DMS79 (cell line): ENCODE measurements around the gene CACNA1I.
"Not testable (repeated sequence)": the region's sequence is repeated elsewhere in the genome, so short reads cannot be mapped to it uniquely, and the experiment has no call there.

Source experiments
- DNase-seq: peaks from one replicate; lab custom pipeline; 2025; lab: John Stamatoyannopoulos, UW

CACNA1I gene

DNA sequence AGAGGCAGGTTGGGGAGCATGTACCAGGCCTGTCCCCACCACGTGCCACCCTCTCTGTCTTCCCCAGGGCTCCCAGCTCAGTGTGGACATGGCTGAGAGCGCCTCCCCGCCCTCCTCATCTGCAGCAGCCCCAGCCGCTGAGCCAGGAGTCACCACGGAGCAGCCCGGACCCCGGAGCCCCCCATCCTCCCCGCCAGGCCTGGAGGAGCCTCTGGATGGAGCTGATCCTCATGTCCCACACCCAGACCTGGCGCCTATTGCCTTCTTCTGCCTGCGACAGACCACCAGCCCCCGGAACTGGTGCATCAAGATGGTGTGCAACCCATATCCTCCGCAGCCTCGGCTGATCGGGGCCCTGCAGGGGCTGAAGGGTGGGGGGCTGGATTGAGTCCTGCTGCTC, at the start of gene CACNA1I:
Gene CACNA1I (plus strand): TSS at position 89 of the 400 bp plus-strand sequence. CDS start 0 bp downstream, at position 89.
- DNase-seq = no peak

DNA sequence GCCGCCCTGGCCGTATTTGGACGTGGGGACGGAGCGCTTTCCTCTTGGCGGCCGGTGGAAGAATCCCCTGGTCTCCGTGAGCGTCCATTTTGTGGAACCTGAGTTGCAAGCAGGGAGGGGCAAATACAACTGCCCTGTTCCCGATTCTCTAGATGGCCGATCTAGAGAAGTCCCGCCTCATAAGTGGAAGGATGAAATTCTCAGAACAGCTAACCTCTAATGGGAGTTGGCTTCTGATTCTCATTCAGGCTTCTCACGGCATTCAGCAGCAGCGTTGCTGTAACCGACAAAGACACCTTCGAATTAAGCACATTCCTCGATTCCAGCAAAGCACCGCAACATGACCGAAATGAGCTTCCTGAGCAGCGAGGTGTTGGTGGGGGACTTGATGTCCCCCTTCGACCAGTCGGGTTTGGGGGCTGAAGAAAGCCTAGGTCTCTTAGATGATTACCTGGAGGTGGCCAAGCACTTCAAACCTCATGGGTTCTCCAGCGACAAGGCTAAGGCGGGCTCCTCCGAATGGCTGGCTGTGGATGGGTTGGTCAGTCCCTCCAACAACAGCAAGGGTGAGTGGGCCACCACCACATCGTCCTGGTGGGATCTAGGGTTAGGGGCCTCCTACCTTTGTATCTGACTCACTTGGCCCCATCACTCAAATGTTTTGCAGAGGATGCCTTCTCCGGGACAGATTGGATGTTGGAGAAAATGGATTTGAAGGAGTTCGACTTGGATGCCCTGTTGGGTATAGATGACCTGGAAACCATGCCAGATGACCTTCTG, 49.3 kb upstream of the CACNA1I start:
- DNase-seq = peak; percentile 39

DNA sequence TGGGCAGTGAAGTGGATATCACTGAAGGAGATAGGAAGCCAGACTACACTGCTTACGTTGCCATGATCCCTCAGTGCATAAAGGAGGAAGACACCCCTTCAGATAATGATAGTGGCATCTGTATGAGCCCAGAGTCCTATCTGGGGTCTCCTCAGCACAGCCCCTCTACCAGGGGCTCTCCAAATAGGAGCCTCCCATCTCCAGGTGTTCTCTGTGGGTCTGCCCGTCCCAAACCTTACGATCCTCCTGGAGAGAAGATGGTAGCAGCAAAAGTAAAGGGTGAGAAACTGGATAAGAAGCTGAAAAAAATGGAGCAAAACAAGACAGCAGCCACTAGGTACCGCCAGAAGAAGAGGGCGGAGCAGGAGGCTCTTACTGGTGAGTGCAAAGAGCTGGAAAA, 48.5 kb upstream of the CACNA1I start:
- DNase-seq = not testable (repeated sequence)

DNA sequence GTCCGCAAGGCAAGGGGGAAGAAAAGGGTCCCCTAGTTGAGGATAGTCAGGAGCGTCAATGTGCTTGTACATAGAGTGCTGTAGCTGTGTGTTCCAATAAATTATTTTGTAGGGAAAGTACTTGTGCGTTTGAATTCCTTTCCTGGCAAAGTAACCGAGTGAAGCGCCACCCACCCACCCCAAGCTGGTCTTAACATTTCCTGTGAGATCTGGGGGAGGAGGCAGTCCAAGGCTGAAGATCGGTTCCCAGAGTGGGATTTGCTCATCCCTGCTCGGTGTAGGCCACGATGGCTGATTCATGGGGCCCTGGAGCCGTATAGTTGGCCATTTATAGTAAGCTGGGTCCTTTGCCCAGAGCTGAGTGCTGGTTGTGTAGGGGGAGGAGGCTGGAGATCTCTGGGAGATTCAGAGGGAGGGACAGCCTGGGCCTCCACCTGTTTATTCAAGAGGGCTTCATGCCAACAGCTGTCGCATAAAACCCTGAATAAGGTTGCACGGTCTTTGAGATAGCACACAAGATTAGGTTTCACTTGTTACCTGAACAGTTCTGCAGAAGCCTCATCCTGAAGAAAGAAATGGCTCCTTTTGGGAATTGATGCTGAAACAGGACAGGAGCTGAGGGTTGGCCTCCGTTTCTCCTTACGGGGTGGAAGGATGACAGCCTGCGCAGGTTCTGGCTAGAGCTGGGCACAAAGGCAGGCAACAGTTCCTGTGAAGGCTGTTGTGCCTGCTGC, 47.8 kb upstream of the CACNA1I start:
- peak; percentile 44 for DNase-seq

DNA sequence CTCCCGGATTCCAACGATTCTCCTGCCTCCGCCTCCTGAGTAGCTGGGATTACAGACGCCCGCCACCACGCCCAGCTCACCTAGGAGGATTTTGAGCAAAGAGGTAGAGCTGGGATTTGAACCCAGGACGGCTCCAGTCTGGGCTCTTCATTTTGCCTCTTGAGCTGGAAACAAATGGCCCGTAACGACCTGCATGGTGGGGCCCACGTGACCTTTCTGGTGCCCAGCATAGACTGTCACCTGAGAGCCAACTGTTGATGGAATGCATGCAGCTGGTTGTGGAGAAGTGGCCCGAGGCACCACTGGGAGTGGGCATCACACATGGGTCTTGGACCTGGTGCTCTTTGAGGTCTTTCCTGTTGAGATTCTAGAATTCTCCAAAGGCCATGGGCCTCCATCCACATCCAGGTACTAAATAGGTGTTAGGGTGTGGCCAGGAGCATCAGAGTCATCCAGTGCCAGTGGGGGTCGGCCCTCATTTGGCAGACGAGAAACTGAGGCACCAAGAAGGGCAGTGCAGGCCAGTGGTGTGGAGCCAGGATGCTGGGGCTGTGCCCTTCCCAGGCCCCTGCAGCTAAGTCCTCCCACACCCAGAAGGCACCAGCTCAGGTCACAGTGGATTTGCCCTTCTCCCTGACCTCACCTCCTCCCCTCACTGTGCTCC, 46.3 kb upstream of the CACNA1I start:
- no peak for DNase-seq

DNA sequence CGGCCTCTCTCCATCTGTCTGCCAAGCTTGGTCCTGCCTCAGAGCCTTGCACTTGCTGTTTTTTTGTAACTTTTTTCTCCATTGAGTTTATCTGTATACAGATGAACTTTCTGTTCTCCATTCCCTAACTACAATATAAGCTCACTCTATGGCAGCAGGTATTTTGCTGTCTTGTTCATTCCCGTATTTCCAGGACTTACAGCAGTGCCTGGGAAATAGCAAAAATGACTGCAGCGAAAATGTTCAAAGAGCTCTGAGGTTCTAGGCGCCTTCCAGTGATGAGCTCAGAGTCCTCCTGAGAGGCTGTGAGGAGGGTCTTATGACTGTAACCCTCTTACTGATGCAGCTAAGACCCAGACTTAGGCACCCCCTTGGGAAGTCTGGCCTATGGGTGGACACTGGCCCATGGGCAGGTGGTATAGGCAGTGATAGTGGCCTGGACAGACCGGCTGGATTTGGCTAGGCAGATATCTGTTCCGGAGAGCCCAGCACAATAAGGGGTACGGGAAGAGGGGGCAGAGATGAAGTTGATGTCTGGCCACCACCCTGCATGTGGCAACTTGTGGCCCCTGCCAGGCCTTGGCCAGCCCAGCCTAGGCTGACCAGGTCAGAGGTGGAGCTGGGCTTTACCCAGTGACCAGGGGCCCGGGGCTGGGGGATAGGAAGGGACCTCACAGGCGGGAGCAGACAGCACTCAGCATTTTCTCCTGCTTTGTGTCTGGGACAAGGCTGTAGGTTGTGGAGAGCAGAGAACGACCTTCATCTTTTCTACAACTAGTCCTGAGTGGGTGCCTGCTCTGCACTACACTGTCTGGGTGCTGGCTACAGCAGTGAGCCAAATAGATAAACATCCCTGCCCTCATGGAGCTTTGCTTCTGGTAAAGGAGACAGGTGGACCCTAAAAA, 45.5 kb upstream of the CACNA1I start:
- no peak for DNase-seq

DNA sequence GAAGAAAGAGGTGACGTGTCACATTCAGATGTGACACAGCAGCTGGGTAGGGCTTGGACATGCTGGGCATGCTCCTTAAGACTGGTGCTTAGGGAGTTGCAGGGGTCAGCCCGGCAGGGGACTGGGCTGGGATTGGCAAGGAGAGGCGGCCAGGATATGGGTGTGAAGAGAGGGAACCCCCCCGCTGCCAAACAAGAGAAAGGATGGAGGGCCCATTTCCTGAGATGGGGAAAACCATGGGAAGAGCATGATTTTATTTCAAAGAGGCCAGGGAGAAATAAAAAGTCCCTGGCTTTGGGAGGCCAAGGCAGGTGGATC, 44.9 kb upstream of the CACNA1I start:
- no peak for DNase-seq

DNA sequence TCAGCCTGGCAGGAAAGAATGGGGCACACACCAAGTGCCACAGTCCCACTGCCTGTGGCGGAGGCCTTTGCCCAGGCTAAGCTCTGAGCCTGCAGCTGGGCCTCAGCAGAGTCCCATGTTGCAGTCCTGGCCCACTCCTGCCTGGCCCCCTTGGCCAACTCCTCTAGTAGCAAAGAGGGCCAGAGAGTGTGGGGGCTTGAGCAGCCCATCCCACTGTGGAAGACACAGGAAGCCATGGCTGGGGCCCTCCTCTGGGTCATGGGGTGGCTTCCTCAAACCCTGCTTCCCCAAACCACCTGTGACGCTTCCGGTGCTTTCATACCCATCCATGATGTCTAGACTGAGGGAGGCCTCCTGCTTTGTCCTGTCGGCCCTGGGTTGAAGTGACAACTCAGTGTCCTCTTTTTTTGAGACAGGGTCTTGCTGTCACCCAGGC, 43.8 kb upstream of the CACNA1I start:
- DNase-seq = no peak

DNA sequence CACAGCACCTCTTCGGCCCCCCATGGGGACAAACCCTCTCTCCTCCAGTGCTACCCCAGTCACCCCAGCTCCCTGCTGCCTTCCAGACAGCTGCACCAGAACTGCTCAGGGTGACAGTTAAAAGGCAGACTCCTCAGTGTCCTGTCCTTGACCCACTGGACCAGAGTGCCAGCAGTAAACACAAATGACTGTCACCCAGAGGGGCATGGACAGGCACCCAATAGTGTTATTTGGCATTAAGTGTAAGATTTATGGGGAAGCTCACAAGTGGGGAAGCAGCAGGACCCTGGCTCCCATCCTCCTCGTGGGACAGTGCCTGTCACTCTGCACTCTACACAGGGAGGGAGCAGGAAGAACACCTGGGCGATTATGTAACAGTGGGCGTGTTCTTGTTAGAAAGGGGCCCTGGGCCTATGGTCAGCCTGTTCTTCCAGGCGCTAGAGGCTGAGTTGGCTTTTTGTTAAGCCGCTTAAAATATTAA, 43.0 kb upstream of the CACNA1I start:
- DNase-seq = no peak

DNA sequence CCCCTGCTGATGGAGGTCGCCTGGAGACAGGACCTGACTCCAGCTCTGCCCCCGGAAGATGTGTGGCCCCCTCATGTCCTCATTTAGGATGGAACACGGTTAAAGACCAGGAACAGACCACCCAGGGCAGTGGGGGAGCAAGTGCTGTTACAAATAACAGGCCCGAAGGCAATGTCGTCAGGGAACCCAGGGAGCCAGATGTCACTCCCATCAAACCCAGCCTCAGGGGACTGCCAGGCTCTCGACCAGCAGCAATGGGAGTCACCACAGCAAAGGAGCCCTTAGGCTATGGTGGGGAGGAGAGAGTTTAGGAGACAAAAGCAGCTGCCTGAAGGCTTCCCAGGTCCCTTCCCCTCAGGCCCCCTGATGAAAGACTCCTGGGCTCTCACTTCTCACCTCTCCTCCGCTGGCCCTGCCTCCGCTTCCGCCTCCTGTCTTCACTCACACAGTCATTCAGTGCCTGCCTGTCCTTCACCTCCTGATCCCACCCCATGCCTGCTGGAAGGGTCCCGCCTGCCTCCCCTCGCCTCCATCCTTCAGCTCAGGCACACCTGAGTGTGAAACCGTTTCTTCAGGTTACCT, 42.4 kb upstream of the CACNA1I start:
- no peak for DNase-seq

DNA sequence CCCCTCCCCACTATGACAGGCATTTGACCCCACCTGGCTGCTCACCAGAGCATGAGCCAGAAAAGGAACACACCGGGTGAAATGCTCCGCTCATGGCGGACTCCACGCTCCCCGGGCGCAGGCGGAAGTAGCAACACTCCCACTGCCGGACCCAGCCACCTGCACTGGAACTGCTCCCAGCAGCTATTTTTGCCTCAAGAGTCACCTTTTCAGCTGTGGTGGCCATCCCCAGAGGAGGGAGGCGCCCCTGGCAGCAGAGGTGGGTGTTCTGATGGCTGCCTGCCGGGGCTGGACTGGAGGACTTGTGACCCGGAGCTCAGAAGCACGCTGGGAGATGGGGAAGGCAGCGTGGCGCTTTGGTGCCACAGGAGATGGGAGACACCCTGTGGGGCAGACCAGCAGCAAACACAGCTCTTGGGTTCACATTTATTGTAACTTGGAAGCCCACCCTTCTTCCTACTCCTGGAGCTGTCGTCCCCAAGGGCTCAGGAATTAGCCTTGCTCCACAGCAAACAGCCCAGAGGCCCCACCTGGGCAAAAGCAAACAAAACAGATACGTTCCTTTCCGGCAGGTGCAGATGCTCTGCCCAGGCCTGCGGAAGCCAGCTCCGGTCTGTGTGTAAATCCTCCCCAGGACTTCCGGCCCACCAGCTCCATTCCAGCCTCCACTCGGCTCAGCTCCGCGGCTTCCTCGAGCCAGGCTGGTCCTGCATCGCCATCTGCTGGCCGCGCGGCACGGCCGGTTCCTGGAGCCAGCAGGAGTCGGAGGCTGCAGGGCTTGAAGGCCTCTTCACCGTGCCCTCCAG, 41.7 kb upstream of the CACNA1I start:
- DNase-seq = peak; percentile 77

DNA sequence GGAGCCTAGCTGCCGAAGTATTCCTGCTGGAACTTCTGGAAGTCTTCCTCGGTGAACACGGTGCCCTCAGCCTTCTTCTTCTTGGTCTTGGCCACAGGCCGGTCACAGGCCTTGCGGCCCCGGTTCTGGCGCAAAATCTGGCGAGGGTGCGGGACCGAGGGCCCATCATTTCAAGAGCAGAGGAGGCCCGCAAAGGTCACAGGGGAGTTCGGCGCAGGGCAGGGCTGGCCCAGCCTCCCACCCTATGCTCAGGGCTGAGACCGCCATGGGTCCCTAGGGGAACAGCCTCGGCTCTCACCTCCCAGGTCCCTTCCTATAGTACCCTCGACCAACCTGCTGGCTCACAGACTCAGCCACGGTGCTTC, 41.1 kb upstream of the CACNA1I start:
- DNase-seq = no peak

DNA sequence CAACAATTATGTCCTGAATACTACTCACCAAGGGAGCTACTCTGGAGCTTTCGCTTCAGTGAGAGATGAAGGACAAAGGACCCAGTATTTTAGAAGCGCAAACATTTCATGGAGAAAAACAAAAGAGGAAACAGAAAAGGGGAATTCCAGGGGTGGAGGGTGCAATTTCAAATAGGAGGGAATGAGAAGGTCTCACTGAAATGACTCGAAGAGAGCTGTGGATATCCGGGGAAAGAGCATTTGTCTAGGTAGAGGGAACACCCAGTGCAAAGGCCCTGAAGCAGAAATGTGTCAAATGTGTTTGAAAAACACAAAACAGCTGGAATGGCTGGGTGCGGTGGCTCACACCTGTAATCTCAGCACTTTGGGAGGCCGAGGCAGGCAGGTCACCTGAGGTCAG, 40.4 kb upstream of the CACNA1I start:
- no peak for DNase-seq

DNA sequence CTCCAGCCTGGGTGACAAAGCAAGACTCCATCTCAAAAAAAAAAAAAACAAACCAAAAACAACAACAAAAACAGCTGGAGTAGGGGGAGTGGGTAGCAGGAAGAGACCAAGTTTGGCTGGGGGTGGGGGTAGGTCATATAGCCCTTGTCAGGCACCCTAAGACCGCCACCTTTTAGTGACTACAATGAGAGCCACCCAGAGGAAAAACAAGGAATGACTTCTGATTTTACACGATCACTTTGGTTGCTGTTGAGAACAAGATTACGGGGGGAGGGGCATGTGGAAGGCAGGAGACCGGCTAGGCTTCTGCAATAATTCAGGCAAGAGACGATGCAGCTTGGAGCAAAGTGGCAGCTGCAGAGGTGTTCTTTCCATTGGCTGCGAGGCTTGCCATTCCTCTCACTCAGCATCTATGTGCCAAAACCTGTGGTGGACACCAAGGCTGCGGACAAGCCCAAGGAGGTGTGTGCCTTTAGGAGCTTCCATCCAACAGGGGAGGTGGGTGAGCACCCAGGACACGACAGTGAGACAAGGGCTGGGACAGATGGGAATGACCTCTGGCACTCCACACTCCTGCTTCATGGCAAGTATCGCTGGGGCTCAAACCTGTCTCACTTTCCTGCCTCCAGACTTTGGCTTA, 39.7 kb upstream of the CACNA1I start:
- DNase-seq = no peak

DNA sequence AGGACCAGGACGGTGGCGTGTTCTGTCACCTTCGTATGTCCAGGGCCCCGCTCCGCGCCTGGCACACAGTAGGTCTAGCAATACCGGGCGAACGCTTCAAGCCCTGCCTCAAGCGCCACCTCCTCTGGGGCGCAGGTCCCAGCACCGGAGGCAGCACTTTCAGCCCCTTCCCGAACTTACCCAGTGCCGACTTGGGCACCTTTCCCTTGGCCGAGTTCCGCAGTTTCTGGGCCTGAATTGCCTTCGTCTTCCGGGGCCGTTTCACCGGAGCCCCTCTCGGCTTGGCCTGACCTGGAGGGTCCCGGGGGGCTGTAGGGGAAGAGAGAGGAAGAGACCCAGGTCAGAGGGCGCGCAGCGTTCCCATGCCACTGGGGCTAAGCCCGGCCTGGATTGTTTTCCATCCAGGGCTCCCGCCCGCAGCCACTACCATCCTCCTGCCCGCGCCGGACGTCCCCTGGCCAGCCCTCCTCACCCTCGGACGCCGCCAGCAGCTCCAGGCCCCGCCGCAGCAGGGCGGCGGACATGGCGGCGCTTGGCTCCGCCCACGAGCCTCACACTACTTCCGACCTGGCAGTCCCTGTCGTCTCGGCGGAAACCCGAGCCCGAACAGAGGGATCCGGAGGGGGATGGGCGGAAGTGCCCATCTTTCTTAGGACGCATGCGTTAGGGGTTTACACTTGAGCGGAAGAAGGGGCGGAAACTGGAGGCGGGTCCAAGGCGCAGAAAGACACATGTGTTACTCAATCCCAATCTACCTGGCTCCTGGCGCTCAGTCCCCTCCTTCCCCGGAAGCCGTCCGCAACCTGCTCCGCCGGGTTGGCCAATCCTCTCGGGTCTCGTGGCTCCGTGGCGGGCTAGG, 38.1 kb upstream of the CACNA1I start, which contains the start of gene RPS19BP1:
Gene RPS19BP1 (minus strand): TSS at position 534 of the 859 bp plus-strand sequence. CDS start 10 bp downstream, at position 524.
- peak; percentile 95 for DNase-seq

DNA sequence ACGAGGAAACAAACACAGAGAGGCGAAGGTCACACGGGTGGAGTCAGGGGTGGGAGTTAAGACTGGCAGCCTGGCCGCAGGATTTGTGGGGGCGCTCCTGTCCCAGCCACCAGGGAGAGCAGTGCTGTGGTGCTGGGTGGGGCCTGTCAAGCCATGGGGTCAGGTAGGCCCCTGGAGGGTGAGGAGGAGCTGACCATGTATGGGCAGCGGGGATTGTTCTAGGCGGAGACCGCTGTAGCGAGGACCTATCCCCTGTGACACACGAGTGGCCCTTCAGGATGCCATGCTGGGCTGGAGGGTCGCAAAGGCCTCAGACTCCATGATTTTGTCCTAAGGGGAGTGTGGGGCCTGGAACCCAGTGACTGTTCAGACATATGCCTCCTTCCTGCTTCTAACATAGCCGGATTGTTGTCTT, 36.5 kb upstream of the CACNA1I start:
- no peak for DNase-seq

DNA sequence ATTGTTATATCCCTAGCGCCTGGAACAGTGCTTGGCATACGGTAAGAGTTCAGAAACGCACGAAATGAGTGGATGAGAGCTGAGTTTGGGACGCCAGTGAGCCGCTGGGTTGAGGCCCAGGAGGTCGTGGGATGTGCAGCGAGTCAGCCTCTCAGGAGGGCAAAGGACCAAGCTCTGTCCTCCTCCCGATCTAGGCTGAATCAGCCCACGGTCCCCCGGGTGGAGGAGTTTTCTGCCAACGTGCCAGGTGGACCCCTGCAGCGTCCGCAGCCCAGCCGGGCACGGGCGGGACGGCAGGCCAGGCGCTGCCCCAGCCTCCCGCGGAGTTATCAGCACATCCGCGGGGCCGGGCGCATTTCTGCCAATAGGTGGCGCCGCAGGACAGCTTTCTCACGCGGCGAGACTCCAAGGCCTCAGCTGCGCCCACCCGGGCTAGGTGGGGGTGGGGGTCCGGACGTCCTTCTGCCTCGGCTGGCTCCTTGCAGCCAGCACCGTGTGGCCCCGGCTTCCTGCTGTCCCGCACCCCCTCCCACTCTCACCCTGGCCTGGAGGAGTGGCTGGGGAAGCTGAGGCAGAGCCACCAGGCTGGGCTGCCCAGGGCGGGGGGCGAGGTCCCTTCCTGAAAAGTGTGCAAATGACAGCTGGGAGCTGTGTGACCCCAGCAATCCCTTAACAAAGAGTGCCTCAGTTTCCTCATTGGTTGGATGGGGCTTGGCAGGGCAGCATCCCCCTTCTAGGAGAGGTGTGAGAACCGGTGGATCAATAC, 35.8 kb upstream of the CACNA1I start:
- peak; percentile 12 for DNase-seq

DNA sequence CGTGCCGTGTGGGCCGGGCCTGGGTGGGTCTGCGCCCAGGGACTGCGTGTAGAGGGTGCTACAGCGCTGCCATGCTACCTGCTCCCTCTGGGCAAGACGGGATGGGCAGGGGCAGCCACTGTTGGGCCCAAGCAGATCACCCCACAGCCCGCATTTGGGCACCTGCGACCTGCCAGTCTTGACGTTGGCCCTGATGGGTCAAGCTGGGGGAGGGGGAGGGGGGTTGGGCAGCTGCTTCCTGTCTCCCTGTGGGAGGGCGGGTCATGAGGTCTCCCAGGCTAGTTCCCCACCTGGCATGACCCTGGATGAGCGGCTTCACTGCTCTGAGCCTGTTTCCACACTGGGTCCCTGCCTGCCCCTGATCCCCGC, 35.2 kb upstream of the CACNA1I start:
- DNase-seq = no peak
